Measurements from ENCODE around the gene ASTN2.

ASTN2 gene

DNA sequence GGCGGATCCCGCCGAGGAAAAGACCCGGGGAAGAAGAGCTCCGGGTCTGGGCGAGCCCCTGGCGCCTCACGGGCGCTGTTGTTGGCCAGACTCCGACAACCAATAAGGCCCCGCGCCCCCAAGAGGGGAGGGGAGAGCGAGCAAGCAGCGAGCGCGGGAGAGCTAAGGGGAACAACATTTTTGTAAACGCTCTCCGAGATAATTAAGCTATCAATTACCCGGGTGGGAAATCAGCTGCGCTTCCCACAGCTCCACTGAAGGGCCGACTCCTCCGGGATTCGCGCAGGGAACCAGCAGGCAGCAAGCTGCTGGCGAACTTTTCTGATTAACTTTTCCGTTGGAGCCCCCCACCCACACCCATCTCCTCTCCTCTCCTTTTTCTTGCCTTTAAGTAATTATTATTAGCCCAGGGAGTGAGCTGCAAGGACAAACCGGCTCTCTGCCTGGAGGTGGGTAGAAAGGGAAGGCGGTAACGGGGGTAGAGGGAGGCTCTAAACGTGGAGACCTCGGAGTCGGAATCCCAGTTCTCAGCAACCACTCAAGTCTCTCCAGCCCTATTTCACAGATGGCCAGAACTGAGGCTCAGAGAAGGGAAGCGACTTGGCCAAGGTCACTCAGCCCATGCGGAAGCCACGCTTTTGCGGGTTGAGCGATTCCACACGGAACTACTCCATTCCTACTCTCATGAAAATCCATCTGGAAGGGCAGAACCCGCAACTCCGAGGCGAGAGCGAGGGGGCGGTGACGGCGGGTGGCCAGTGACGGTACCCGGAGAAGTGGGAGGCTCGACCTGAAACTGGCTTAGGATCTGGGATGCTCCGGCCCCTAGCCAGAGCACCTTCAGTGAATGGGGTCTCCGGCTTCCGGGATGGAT is 1.3 kb downstream of the ASTN2 start:
- DNase-seq, result no peak

DNA sequence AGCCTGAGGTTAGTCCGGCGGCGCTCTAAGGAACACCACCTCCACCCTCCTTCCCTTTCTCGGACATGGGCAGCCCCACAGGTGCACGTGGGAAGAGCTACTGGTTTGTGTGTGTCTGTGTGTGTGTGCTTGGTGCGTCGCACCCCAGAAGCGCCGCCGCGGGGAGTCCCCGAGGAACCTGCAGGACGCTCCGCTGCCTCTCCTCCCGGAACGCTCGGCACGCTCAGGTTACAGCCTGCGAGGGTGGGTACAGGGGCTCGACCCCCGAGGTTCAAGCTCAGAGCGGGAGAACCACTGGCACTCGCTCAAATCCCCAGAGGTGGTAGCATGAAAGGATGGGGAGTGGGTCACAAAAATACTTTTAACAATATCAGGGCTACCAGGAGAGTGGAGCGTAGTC is 2.0 kb downstream of the ASTN2 start:
- no peak for DNase-seq

DNA sequence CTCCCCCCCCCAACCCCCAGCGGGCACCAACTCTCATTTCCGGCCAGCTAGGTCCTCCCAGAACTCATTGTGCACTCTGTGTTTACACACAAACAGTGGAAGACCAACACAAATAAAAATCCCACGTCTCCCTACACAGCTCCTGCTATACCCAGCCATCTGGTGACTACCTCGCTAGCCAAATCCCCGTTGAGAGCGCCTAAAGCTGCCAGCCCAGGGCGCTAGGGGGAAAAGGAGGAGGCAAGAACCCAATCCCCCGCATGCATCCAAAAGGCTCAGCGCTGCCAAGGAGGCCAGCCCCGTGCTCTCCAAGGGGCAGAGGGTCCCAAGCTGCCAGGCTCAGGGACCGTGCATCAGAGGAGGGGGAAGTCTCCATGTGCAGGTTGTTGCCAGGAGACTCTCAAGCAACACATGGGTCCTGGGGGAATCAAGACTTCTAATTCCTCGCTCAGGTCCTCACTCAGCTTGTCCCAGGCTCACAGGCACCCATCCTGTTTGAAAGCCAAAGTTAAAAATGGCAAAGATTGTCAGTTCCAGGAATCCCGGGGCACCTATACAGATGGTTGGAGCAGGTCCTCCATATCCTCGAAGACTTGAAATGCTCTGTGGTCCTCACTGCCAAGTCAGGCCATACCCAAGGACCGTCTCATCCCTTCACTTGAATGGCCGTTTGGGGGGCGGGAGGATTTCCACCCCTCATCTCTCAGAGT is 2.7 kb downstream of the ASTN2 start:
- DNase-seq, result no peak

DNA sequence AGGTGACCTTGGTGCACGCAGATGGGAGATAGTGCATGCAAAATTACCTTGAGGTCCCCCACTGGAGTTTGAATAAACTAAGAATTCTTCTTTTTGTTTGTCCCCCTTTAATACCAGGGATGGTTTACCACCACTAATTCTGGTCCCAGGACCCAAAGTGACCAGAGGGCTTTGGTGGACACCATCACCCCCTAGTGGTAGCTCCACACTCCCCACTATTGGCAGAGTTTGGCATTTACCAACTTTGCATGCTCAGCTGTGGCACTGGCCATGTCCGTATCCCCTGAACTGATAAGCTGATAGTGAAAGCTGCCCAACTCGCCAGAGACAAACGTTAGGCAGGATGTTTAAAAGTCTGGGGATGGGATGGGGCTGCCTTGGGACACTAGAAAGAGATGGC is 3.3 kb downstream of the ASTN2 start:
- no peak for DNase-seq

DNA sequence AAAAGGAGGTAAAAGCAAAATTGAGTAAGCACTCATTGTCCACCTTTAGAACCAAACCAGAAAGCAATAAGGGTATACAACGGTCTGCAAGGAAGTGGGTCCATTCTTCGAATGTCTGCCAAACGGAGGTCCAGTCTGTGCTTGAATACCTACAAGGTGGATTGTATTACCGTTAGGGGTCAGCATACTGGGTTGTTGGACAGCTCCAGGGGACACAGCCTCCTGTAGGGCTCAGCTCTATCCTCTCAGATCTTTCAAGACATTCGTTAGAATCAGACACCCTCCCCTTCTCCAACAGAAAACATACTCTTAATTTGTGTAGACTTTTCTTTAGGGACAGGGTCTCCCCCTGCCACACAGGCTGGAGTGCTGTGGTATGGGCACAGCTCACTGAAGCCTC is 5.5 kb downstream of the ASTN2 start:
- DNase-seq, result no peak

DNA sequence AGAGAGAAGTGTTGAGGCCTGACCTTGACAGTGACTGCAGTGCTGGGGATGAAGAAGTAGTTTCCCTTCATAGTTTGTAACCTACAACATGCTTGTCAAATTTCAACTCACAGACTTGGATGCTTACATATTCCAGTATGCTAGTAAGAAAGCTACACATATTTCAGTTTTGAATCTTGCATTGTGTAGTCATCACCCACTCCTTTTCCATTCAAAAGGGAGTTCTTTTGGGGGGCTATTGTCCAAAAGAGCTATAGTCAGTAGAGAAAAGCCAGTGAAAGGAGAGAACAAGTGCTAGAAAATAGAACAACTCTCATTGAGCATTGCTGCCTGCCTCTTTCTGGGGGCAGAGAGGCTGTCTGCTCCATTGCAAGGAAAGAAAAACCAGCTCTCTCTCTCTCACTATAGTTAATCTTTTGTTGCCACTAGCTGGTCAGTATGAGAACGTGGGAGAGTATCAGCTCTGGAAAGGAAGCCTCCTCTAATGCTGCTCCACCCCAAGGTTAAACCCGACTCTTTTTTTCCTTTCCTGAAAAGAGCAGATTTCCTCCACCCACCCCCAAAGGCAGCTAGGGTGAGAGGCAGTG is 7.3 kb downstream of the ASTN2 start:
- no peak for DNase-seq

DNA sequence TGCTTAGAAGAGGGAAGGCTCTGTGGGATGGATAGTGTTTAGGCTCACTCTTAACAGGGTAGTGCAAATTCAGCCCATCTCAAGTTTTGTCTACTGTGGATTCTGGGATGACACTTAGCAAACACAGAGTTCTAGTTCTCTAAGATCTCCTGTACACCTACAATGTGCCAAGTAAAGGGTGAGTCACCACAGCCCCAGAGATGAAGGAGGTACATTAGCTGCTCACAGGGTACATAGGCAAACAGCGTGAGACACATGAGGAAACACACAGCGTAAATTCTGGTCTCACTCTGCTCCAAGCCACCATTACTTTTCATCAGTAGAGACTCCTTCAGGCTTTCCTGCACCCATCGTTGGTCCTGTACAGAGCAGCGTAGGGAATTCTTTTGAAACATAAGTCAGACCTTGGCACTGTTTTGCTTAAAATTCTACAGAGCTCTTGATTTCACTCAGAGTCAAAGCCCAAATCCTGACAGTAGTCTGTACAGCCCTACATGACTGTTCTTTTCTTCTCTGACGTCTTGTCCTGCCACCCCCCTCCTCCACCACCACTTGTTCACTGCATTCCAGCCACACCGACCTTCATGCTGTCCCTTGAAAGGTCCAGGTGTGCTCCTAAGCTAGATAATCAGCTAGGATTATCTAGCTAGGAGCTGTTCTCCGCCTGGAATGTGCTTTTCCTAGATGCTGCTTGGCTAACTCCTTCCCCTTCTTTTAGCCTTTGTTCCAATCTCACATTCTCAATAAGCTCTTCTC is 8.7 kb downstream of the ASTN2 start:
- no peak for DNase-seq

DNA sequence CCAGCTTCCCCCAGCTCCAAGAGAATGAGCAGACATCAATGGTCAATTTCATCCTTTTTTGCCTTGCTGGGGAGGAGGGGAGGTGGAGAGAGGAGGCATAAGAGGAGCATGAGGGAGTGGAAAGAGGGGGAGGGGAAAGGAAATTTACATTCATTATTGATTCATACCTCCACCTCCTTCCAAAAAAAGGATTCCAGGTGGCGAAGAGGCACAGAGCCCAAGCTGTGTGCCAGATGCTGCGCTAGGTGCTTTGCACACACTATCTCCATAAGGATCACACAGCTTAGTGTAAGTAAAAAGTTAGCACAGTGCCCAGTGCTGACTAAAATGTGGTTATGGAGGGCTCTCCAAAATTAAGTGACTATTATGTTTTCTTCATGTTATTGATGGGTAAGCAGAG is 11.0 kb downstream of the ASTN2 start:
- DNase-seq, result no peak

DNA sequence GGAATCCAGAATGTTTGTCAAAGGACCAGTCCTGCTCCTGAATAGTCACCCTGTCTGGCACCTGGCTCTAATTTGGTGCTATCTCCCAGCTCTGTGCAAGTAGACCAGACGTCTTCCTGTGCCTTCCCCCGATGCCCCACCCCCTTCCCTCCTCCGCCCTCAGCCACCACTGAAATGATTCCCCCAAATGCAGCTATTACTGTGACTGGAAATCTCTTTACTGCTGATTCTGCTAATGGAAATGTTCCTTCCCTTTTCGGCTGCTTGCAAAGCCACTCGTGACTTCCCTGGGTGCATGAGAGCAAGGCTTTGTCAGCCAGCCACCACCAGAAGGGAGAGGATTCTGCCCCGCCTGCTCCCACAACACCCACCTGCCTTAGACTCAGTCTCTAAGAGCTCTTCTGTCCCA is 11.4 kb downstream of the ASTN2 start:
- no peak for DNase-seq

DNA sequence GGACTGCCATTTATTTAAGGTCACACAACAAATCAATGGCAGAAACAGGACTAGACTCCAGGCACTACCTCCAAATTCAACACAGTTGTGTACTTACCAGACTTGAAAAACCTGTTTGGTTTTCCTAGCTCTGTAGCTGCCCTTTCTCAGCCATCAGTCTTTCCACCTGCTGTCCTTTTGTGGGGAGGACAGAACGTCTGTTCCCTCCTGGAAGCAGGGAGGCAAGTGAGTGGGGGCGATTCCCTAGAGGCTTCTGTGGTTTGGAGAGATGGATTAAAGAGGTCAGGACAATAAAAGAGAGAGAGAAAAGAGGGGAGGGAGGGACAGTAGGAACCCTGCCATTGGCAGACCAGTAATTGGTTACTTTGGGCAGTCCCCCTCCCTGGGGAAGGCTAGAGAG is 14.7 kb downstream of the ASTN2 start:
- DNase-seq, result no peak

DNA sequence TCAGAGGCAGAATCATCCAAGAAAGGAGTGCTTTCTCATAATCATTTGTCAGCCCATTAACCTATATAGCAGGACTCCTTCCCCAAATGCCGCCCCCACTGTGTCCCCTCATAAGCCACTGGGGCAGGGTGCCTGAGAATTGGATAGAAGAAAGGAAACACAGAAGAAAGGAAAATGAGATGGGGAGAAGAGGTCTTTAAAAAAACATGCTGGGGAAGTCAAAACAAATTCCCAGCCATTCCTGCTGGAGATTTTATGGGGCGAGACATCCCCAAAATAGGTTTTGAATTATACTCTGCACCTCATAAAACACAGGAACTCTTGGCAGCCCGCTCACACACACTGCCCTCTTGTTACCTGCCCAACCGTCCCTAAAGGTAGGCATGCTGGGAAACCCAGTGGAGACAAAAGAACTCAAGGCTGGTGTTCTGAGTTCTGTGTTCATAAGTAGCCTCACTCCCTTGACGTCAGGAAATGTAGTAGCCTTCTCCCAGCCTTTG is 19.7 kb downstream of the ASTN2 start:
- DNase-seq, result no peak

DNA sequence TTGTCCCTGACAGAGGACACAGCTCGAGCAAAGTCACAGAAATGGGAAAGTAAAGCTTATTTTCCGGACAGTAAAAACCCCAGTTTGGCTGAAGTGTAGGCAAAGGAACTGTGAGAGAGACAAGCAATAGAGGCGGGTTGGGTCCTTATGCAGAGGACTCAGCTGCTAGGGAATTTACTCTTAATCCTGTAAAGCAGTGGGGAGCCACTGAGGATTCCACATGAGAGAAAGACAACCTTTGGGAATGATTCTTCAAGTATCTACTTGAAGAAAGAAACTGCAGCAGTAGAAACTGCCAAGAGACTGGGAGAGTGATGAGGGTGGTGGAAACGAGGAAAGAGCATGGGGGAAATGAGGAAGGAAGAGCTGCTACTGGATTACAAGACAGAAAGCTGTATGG is 20.2 kb downstream of the ASTN2 start:
- no peak for DNase-seq

DNA sequence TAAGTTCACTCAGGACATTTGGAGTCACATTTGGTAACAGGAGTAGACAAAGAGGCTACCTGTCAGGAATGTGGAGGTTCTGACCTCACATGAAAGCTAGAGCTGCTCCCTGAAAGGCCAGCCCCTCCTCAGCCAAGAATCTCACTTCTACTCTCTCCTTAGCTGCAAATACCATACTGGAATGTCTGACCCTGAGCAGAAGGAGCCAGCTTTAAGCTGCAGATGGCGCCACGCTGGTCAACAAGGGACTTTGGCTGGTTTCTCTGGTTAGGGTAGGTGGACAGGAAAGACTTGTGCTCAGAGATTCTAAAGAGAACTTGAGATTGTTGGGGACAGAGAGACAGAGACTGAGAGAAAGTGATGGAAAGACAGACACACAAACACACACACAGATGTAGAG is 21.9 kb downstream of the ASTN2 start:
- no peak for DNase-seq

DNA sequence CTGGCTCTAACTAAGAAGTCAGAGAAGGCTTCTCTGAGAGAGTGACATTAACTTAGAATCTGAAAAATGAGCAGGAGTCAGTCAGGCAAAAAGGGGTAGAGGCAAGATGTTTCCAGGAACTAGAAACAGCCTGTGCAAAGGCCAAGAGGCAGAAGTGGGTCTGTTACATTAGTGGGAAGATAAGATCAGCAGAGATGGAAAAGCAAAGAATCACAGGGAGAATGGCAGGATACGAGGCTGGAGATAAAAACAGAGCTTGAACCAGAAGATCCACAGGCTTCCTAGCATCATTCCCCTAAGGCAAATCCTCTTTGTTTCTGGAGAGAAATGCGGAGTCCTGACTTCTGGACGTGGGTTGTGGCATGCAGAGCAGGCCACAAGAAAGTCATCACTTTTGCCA is 27.4 kb downstream of the ASTN2 start:
- no peak for DNase-seq

DNA sequence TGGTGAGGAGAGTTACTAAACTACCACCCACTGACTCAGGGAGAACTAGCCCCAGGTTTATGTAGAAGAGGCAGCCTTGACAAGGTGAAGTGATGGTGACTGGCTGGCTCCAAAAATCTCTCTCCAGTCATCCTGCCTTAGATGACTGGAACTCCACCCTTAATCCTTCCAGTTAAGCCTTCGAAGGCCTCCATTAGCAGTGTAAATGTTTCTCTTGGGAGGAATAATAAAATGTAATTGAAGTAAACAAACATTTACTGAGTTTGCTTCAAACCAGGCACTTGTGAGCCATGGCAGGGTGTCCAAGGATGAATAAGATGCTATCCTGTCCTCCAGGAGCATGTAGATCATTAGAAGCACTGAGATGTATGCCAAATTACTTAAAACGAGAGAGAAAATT is 35.5 kb downstream of the ASTN2 start:
- no peak for DNase-seq

DNA sequence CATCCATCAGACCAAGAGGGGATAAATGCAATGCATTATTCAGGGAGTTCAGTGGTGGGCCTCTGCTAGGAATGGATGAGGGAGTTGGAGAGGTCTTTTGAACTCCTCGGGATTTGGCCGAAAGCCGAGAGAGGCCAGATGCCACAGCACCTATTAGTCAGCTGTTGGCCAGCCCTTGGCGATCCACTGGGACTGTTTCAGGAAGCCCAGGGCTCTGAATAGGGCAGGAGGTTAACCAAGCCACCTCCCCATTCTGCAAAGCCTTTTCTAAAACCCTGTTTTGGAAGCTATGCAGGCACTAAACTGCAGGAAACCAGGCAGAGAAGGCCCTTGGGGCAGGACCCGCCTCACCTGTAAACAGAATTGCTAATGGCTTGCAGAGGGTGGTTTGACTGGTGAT is 37.8 kb downstream of the ASTN2 start:
- DNase-seq, result no peak

DNA sequence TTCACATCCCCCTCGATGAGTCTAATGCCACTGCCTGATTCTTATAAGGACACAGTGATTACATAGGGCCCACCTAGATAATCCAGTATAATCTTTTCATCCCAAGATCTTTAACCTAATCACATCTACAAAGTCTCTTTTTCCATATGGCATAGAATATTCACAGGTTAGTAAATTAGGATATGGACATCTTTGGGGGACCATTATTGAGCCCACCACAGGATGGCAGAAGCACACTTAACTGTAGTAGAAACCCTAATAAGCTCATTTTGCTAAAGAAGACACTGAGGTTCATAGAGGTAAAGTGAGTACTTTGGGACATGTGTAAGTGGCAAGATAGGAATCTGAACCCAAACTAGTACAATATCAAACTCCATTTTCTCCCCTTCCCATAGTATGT is 38.9 kb downstream of the ASTN2 start:
- DNase-seq, result no peak

DNA sequence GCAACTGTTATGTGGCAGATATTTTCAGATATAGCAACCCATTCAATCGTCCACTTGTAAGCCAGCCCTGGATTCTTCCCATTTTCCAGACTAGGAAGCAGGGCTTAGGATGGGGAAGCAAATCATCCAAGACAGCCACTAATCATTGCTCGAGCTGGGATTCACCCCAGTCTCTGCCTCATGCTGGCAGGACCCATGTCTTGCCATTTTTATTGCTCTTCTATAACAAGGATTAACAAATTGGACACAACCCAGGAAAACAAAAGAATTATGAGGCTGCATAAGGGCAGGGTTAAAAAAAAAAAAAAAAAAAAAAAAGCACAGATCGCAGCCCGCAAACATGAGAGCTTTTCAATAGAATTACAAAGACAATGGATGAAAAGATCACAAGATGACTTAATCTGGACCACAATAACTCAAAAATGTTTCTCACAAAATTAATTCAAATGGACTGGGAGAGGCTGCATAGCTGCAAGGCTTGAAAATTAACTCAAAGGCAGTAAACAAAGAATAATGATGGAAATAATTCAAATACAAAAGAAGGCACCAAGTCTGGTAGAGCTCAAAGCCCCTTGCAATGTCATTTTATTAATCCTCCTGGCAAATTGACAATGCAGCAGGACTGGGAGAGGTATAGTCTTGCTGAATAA is 40.7 kb downstream of the ASTN2 start:
- DNase-seq, result no peak

DNA sequence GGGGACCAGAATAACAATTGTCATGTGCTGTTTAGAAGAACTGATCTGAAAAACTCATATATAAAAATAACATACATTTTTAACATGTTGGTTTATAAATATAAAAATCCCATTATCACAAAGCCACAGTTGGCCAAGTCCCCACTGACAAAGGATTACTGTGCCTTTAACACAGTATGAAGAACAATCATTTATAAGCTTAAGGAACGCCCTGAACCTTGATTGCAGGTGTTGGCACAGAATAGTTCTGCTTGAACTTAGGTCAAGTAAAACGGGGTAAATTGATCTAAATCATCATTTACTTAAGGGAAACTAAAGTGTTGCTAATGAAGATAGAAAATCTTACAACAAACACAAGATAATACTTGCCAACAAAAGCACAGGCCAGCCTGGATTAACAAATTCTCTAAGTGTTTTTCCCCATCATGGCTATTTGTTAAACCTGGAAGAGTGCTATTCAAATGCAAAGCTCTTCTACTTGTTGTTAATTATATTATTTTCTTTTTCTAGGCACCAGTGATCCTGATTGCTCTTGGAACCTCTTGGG is 46.1 kb downstream of the ASTN2 start:
- no peak for DNase-seq

DNA sequence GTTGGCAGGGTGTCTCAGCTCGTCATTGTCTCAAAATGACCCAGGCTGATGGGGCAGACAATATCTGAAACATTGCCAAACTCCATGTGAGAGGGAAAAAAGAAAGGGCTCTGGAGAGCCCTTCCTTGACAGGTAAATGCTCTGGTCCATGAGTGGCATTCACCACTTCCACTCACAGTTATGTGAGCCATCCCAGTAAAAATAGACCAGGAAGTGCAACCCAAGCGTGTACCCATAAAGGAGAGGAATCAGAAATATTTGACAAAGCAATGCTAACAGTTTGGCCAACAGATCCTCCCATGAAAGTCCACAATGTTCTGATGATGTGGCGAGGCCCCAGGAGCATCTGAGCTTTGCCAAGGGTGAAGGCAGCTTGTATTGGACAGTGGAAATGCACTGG is 49.4 kb downstream of the ASTN2 start:
- DNase-seq, result no peak

DNA sequence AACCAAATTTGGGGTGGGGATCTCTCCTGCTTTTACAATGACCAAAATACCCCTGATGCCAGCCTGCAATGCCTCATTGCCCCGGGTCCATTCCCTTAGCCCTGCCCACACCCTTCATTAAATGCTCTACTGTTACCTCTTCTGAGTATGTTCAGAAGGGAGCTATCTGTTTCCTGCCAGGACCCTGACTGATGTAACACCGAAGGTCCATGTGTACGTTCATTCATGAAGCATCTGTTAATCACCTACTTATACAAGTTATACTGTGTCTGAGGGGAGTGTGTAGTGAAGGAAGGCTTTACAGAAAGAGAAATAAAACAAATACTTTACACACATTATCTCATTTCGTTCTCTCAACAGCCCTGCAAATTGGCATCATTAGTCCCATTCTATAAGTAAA is 51.9 kb downstream of the ASTN2 start:
- DNase-seq, result no peak

DNA sequence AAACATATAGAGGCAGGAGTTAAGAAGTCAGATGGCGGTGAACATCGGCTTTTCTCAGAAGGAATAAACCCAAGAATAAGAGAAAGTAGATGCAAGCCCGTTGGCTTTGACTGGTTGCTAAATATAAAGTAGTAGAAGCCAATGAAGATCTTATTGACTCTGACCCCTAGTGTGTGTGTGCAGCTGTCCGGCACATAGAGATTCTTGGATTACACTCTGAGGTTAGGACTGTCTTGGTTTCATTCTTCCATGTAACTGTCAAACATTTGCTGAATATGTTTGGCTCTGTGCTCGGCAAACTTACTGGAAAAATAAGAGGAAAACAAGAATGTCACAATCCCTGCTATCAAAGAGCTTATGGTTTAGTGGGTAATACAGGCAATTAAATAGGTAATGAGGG is 54.9 kb downstream of the ASTN2 start:
- DNase-seq, result no peak

Data from activated gamma-delta T cell (primary cell).